Right lobe of liver (tissue), 6 donors: Measurements from ENCODE around the gene ST6GALNAC4. TPM values are rescaled to one million over a fixed set of nuclear protein-coding genes. Genes with fewer than 3 reads are reported as not detected.

Source experiments
- ATAC-seq, 4 donors: fragments of 200-7000 bp; cut with Tn5 transposase; one replicate each; pipeline ENCODE4 v1.9.1; 2020; ENCODE audit warnings: mild to moderate bottlenecking in 4 of 4, moderate library complexity in 4 of 4
- DNase-seq, 3 donors: peaks; one replicate each; pipeline ENCODE4 v3.0.0-alpha.2; 2020
- H3K27ac ChIP-seq, 3 donors: fragments of 200-600 bp; one replicate each; pipeline ENCODE4 v1.8.0; 2022
- H3K27me3 ChIP-seq, 2 donors: fragments of 200-600 bp; one replicate each; pipeline ENCODE4 v1.8.0; 2022
- H3K36me3 ChIP-seq, 4 donors: fragments of 200-600 bp; sonication (generic) in 1 of 4; one replicate each; pipeline versions ENCODE4 v1.5.1 to v1.8.0; 2017 to 2022; ENCODE audit warnings: control low read depth in 1 of 4
- H3K4me1 ChIP-seq, 4 donors: fragments of 200-600 bp; sonication (generic) in 1 of 4; one replicate each; pipeline versions ENCODE4 v1.5.1 to v1.8.0; 2017 to 2022; ENCODE audit warnings: control low read depth in 1 of 4
- H3K4me3 ChIP-seq, 3 donors: fragments of 200-600 bp; one replicate each; pipeline ENCODE4 v1.8.0; 2022
- H3K9me3 ChIP-seq, 4 donors: fragments of 200-600 bp; sonication (generic) in 1 of 4; one replicate each; pipeline versions ENCODE4 v1.5.1 to v1.8.0; 2017 to 2022; ENCODE audit warnings: control low read depth in 1 of 4
- POLR2A ChIP-seq: fragments of 450-650 bp; IDR thresholded peaks from one replicate; pipeline ENCODE4 v1.6.1; 2017; ENCODE audit warnings: antibody characterized with exemption, mild to moderate bottlenecking
- WGBS: methylation state at CpG from one replicate; pipeline ENCODE4 v1.1.6; 2018; ENCODE audit warnings: low coverage, low lambda C conversion rate; ENCODE audit not compliant: insufficient coverage; ENCODE audit errors: missing lambda C conversion rate; 5-methylcytosine and 5-hydroxymethylcytosine counted together
- intact Hi-C, 2 donors: fragments of 100-400 bp; cut with DNase I; formaldehyde crosslinking; loops; one replicate each; pipeline versions ENCODE4 v1.11.2 to v1.14.1; 2022
- total RNA-seq, 6 experiments: library from RNA; depleted of rRNA in 2 of 6; stranded (reverse); fragments of >200 nt in 2 of 6; fragmentation: NEBNext Ultra II Directional in 3 of 6; extraction: Animal tissue kit (Norgen Biotek cat#: 25700) in 3 of 6; gene quantifications; one replicate each; pipeline versions ENCODE4 v1.1.0 to v1.2.4, GENCODE V29; 2016 to 2023
- TF ChIP-seq, protein P1 (sequence below), 4 donors: fragments of 200-600 bp in 3 of 4; fragments of 450-650 bp in 1 of 4; IDR thresholded peaks; one replicate each; pipeline versions ENCODE4 v1.5.1 to v1.8.0; 2016 to 2022; ENCODE audit warnings: antibody characterized with exemption in 4 of 4, mild to moderate bottlenecking in 2 of 4
- donor health status: DM: no; HTN: yes; CAD: no.
- donor health status: DM: no; HTN: no; CAD: no.
- donor health status: DM: no; HTN: no; CAD: no.
- donor health status: DM: no; HTN: yes; CAD: no.
- donor health status: DM: no; HTN: yes; CAD: no.

Gene ST6GALNAC4
- total RNA-seq, 6 experiments from 2014 or later, result 3.2 to 23.8 (median 11.2) TPM

DNA sequence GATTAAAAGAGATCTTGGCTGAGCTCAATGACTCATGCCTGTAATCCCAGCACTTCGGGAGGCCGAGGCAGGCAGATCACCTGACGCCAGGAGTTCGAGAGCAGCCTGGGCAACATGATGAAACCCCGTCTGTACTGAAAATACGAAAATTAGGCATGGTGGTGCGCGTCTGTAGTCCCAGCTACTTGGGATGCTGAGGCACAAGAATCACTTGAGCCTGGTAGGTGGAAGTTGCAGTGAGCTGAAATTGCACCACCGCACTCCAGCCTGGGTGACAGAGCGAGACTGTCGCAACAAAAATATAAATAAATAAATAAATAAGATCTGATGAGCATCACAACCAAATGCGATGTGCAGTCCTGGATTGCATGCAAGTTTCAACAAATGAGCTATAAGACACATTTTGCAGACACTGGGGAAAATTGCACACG is 53.6 kb downstream of the ST6GALNAC4 start:
- WGBS, result 70% methylated on average over 13 of the region's 13 CpGs
- intact Hi-C loops, result no loop called here
- ATAC-seq (no peak), DNase-seq (no peak)
- Histone ChIP-seq H3K4me3 (no peak overlapping the region), H3K36me3 (peaks cover 0 to 4% (median 0%) of the 10 kb centered on the region in 4 donors), H3K27me3 (no peaks in the 10 kb centered on the region), H3K9me3 (no peaks in the 10 kb centered on the region), H3K27ac (peak overlapping the region in 2 of 3 donors; percentile 51 to 78), H3K4me1 (peaks cover 0 to 11% (median 5%) of the 10 kb centered on the region in 4 donors)
- TF ChIP-seq POLR2A, result no peak
- TF ChIP-seq, protein P1, sequence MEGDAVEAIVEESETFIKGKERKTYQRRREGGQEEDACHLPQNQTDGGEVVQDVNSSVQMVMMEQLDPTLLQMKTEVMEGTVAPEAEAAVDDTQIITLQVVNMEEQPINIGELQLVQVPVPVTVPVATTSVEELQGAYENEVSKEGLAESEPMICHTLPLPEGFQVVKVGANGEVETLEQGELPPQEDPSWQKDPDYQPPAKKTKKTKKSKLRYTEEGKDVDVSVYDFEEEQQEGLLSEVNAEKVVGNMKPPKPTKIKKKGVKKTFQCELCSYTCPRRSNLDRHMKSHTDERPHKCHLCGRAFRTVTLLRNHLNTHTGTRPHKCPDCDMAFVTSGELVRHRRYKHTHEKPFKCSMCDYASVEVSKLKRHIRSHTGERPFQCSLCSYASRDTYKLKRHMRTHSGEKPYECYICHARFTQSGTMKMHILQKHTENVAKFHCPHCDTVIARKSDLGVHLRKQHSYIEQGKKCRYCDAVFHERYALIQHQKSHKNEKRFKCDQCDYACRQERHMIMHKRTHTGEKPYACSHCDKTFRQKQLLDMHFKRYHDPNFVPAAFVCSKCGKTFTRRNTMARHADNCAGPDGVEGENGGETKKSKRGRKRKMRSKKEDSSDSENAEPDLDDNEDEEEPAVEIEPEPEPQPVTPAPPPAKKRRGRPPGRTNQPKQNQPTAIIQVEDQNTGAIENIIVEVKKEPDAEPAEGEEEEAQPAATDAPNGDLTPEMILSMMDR (IDR thresholded peaks at IDR 0.05), result no peak

DNA sequence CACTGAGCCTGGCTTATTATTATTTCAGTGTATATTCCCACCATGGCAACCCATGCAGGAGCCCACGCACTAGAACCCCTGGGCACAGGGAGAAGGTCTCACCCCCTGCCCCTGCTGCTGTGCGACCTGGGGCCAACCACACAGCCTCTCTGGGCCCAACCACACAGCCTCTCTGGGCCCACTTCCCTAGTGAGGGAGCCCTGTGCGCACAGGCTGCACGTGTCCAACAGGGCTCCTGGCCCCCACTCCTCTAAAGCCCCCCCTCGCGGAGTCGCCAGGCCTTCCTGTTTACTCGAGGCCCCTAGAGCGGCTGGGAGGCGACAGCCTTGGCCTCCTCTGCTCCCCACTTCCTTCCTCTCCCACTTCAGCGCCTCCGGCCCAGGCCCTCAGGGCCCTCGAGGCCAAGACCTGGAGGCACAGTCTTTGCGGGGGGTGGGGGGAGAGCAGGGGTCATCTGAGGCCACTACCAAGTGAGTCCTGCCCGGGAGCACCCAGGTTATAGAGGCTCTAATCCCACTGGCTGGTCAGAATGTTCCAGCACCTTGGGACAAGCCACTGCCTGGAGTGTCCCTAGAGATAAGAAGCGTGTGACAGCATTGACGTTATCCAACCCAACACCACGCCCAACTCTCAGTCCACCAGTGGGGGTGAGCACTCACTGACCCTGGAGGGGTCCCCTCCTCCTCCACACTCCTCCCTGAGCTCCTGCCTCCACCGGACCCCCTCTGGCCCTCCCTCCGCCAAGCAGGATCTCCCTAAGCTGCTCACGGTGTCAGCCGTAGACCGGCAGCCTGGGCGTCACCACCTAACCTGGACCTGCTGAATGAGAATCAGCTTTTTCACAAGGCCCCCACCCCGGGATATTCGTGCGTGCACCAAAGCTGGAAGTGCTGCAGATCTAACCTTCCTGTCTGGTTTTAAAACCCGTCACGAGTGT is 54.5 kb downstream of the ST6GALNAC4 start:
- peak; percentile 75 to 86 (median 82) for ATAC-seq
- intact Hi-C loops, result no loop called here

DNA sequence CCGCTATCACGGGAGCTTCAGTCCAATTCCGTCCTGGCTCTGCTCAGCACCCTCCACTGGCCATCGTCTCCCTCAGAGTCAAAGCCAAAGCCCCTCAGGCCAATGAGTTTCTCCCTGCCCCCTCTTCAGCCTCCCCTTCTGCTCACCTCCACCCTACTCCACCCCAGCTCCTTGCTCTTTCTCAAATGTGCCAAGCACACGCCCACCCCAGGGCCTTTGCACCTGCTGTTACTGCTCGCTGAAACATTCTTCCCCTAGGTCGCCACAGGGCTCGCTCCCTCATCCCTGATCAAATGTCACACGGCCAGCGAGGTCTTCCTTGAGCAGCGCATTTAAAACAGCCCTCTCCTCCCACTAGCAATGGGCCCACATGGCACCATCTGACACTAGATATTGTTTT is 56.1 kb downstream of the ST6GALNAC4 start:
- Histone ChIP-seq H3K27ac (no peak overlapping the region), H3K36me3 (no peaks in the 10 kb centered on the region), H3K4me1 (peaks cover 0 to 14% (median 6%) of the 10 kb centered on the region in 4 donors), H3K27me3 (no peaks in the 10 kb centered on the region), H3K9me3 (no peaks in the 10 kb centered on the region), H3K4me3 (no peak overlapping the region)
- intact Hi-C loops, result no loop called here
- DNase-seq, result no peak
- TF ChIP-seq, protein P1 (IDR thresholded peaks at IDR 0.05), result no peak
- TF ChIP-seq POLR2A, result no peak
- 89% methylated on average over 8 of the region's 11 CpGs for WGBS
- no peak for ATAC-seq

More for the DNA sequence above, 54.5 kb downstream of the ST6GALNAC4 start:
- peak overlapping the region; percentile 51 to 78 (median 59) for H3K27ac ChIP-seq
- H3K4me1 ChIP-seq, result peaks cover 0 to 14% (median 6%) of the 10 kb centered on the region in 4 donors
- TF ChIP-seq, protein P1 (IDR thresholded peaks at IDR 0.05), result no peak
- no peak for TF ChIP-seq POLR2A
- 38% methylated on average over 18 of the region's 29 CpGs for WGBS
- H3K4me3 ChIP-seq, result no peak overlapping the region
- peak; percentile 79 to 89 (median 88) for DNase-seq
- no peaks in the 10 kb centered on the region for H3K9me3 ChIP-seq
- no peaks in the 10 kb centered on the region for H3K36me3 ChIP-seq
- no peaks in the 10 kb centered on the region for H3K27me3 ChIP-seq

DNA sequence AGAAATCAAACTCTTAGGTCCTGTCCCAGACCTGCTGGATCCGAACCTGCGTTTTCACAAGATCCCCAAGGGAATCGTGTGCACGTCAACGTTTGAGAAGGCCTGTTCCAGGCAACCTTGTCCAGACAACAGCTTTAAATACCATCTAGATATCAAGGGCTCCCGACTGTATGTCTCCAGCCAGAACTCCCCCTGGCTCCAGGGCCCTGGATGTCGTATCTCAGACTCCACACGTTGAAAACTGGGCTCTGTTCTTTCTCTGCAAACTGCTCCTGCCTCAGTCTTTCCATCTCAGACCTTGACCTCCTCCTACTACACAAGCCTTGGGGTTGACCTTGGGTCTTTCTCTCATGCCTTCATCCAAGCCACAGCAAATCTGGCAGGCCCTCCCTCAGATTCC is 56.6 kb downstream of the ST6GALNAC4 start:
- no peaks in the 10 kb centered on the region for H3K27me3 ChIP-seq
- ATAC-seq (no peak), DNase-seq (no peak)
- H3K9me3 ChIP-seq, result no peaks in the 10 kb centered on the region
- WGBS, result 56% methylated on average over 7 of the region's 8 CpGs
- H3K27ac ChIP-seq, result no peak overlapping the region
- H3K4me3 ChIP-seq, result no peak overlapping the region
- H3K4me1 ChIP-seq, result peaks cover 0 to 14% (median 6%) of the 10 kb centered on the region in 4 donors
- intact Hi-C loops, result no loop called here
- no peaks in the 10 kb centered on the region for H3K36me3 ChIP-seq
- TF ChIP-seq POLR2A, result no peak
- TF ChIP-seq, protein P1 (IDR thresholded peaks at IDR 0.05), result no peak
